GM10248 (cell line): Measurements from ENCODE around the gene TIMELESS.

Experiments
- CTCF ChIA-PET: fragments of 300-600 bp; sonication (Branson Sonifier 250); formaldehyde crosslinking; extraction: SDS; loops from one replicate; lab custom pipeline; 2021; ENCODE audit warnings: antibody characterized with exemption; lab: Yijun Ruan, JAX
- POLR2A ChIA-PET: fragments of 350-650 bp; sonication (Branson Sonifier 250); formaldehyde crosslinking; extraction: SDS; loops from one replicate; lab custom pipeline; 2020; ENCODE audit warnings: antibody characterized with exemption; lab: Yijun Ruan, JAX
- DNase-seq: peaks from one replicate; pipeline ENCODE4 v3.0.0; 2012; ENCODE audit errors: extremely low spot score
- CTCF ChIP-seq: IDR thresholded peaks from 2 replicates; pipeline ENCODE4 v1.5.1; 2012; ENCODE audit warnings: mild to moderate bottlenecking, low read depth; ENCODE audit errors: extremely low read depth, missing control alignments, control extremely low read depth

TIMELESS gene

GRCh38 chr12:56437430-56438176 is 11.6 kb downstream of the TIMELESS start:
- no peak for TF ChIP-seq CTCF
- ChIA-PET CTCF (interaction anchor here (1.4 to 1.7 kb wide), 3 partner anchors 10 to 698 kb away, joined by 3 to 5 read pairs (median 3); no protein-coding TSS in a partner anchor), POLR2A (interaction anchor here (0.7 kb wide), 1 partner anchor 64 kb away, joined by 3 read pairs; no protein-coding TSS in a partner anchor)
- no peak for DNase-seq

GRCh38 chr12:56434828-56435227 is 14.4 kb downstream of the TIMELESS start:
- TF ChIP-seq CTCF: no peak
- ChIA-PET POLR2A (no interaction called here), CTCF (interaction anchor here (1.1 to 1.4 kb wide), 4 partner anchors 12 to 438 kb away, joined by 3 to 4 read pairs (median 4); partner anchors contain the start of gene SUOX)
- DNase-seq: no peak

- CTCF ChIA-PET: interaction anchor here (2.0 kb wide), 1 partner anchor 33 kb away, joined by 6 read pairs; no protein-coding TSS in a partner anchor
- POLR2A ChIA-PET: no interaction called here
- DNase-seq: no peak
- TF ChIP-seq CTCF: no peak
These were observed 17.4 kb downstream of the TIMELESS start for GRCh38 chr12:56431850-56432249.

GRCh38 chr12:56431288-56431687 is 17.9 kb downstream of the TIMELESS start:
- no peak for DNase-seq
- ChIA-PET CTCF (interaction anchor here (1.2 to 2.0 kb wide), 2 partner anchors 33 to 35 kb away, joined by 3 to 6 read pairs; no protein-coding TSS in a partner anchor), POLR2A (no interaction called here)
- TF ChIP-seq CTCF: no peak

- POLR2A ChIA-PET: interaction anchor here (0.5 kb wide), 1 partner anchor 260 kb away, joined by 4 read pairs; no protein-coding TSS in a partner anchor
- CTCF ChIA-PET: interaction anchor here (0.6 to 2.0 kb wide), 3 partner anchors 9 to 218 kb away, joined by 3 to 5 read pairs (median 3); no protein-coding TSS in a partner anchor
- DNase-seq: no peak
- no peak for TF ChIP-seq CTCF
These were observed 23.2 kb downstream of the TIMELESS start for GRCh38 chr12:56425940-56426438.

GRCh38 chr12:56425193-56425592 is 24.0 kb downstream of the TIMELESS start:
- DNase-seq: no peak
- TF ChIP-seq CTCF: no peak
- POLR2A ChIA-PET: interaction anchor here (0.5 kb wide), 1 partner anchor 260 kb away, joined by 4 read pairs; no protein-coding TSS in a partner anchor
- CTCF ChIA-PET: interaction anchor here (1.1 to 2.0 kb wide), 3 partner anchors 9 to 217 kb away, joined by 3 to 5 read pairs (median 3); no protein-coding TSS in a partner anchor
